HG03066 (cell line): ENCODE measurements around the gene VNN1.

ENCODE experiments used
- ATAC-seq: cut with Tn5 transposase; IDR thresholded peaks from one replicate; pipeline ENCODE4 v1.9.1; 2021; ENCODE audit warnings: low read depth; ENCODE audit not compliant: unreplicated experiment

VNN1 gene

GRCh38 chr6:132713352-132714134 is at the start of gene VNN1:
TSS of gene VNN1 (minus strand) at chr6:132714055. CDS start at chr6:132714035, 20 bp downstream.
- ATAC-seq, result peak; percentile 68

DNA sequence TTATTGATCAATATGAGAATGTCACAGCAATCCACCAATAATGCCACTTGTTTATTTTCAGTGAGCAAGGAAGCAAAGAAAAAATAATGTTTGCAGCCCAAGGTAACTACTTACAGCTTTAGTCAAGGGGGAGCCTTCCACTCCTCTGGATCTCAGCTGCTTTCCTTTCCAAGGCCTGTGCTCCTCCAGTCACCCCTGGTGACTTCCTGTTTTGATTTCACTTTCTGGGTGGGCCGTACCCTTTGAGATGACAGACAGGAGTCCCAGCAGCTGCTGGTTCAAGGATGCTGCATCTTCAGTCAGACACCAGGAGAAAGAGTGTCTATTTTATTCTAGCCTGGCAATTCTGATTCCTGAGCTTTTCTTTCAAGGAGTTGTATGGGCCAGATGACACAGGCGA is 49.4 kb upstream of the VNN1 start:
- peak; percentile 88 for ATAC-seq

DNA sequence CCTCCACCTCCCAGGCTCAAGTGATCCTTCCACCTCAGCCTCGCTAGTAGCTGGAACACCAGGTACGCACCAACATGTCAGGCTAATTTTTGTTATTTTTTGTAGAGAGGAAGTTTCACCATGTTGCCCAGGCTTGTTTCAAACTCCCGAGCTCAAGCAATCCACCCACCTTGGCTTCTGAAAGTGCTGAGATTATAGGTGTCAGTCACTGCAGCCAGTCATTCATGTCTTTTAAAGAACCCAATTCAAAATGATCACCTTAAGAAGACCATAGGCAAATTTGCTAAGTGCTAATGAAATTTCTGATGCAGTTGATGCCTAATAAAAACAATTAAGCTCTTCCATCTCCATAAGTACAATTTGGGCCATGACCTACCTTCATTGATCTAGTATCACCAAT is 46.4 kb upstream of the VNN1 start:
- ATAC-seq, result no peak

GRCh38 chr6:132758689-132759088 is 44.8 kb upstream of the VNN1 start:
- no peak for ATAC-seq

DNA sequence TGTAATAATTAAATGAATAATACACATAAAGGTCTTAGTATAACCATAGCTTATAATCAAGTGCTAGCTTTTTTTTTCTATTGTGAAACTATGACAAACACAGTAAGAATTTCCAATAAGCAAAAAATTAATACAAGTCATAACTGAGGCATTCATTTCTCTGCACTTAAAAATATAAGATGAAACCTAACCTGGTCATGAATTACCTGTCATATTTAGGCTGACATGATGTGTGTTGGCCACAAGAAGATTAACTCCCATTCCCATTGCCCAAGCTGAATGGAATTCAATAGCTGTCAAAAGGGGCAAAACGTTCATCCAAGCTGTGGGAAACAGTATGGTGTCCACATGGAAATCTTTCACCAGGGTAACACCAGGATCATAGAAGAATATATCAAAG is 38.4 kb upstream of the VNN1 start:
- ATAC-seq, result no peak

DNA sequence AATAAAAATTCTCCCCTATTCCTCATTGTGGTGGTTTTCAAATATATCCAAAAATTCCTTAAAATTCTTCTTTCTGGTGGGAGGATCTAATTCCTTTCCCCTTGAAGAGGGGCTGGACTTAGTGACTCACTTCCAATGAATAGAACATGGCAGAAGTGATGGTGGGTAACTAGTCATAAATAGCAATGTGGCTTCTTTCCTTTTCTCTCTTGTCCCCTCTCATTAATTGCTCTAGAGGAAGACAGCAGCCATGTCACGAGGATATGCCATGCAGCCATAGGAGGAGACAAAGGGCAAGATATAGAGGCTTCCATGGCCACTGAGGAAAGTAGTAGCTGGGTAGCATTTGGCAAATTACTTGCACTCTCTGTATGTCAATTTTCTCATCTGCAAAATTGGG is 38.0 kb upstream of the VNN1 start:
- ATAC-seq, result no peak

DNA sequence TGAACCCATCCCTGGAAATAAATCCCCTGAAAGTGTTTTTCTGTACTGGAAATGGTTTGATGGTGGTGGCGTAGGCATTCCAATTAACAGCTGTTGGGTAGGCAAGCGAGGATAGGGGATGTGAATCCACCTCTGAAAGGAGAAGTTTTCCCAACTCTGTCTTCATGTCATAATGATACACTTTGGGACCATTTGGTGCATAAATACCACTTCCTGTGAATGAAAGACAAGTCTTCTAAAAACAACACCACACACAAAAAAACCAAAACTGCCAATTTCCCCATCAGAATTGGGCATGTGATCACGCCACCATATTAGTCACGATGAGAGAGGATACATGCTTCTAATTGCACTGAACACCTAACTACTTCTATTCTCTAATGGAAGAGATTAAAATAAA is 37.5 kb upstream of the VNN1 start:
- ATAC-seq, result peak; percentile 17

- ATAC-seq, result peak; percentile 87
These were observed 36.8 kb upstream of the VNN1 start for GRCh38 chr6:132750455-132751248.

GRCh38 chr6:132749111-132749510 is 35.3 kb upstream of the VNN1 start:
- no peak for ATAC-seq

GRCh38 chr6:132748446-132748845 is 34.6 kb upstream of the VNN1 start:
- no peak for ATAC-seq

- ATAC-seq, result no peak
These were observed 32.2 kb upstream of the VNN1 start for GRCh38 chr6:132746048-132746447.

DNA sequence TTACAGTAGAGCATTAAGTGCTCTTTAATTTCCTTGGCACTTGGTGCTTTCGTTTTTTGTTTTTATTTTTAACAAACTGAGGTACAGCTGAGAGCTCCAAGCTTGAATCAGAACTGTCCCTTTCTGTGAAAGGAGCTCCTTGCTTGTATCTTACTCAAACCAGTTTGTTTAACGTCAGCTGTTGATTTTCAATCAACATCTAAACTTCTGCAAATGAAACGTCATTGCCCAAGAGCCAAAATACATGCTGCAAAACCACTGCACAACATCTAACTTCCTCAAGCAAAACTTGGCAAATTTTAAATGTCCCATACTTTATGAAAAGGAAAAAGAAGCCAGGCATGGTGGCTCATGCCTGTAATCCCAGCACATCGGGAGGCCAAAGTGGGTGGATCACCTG is 28.6 kb upstream of the VNN1 start:
- no peak for ATAC-seq

DNA sequence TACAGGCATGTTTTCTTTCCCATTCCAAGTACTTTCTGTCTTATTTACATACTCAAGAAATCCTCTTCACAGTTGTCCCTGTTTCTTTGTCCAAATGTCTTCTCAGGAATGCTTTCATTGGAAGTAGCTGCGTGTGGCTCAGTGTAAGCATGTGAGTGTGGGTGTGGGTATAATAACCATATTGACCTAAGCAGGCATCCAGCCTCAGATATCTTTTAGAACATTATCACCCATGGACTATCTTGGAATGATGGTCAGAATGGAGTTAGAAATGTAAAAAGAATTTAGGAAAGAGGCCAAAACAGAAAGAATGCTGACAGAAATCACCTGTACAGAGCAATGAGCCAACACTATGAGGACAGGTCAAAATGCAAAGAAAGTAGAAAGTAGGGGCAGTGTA is 27.4 kb upstream of the VNN1 start:
- ATAC-seq, result no peak

DNA sequence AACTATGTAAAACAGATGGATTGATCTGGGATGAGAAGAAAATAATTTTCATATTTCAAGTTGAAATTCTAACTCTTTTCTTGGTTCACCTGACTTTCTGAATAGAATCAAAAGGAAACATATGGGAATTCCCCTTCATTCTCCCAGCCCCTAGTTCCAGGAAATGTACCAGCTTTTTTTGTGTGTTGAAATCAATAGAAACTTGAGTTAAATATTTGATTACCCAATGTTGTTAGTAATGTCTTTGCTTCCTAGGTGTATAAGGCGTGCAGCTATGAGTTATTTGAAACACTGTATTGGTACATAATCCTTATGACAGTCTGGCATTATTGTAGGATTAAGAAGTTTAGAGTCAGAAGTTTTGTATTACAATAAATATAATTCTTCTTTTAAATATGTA is 22.4 kb upstream of the VNN1 start:
- no peak for ATAC-seq

DNA sequence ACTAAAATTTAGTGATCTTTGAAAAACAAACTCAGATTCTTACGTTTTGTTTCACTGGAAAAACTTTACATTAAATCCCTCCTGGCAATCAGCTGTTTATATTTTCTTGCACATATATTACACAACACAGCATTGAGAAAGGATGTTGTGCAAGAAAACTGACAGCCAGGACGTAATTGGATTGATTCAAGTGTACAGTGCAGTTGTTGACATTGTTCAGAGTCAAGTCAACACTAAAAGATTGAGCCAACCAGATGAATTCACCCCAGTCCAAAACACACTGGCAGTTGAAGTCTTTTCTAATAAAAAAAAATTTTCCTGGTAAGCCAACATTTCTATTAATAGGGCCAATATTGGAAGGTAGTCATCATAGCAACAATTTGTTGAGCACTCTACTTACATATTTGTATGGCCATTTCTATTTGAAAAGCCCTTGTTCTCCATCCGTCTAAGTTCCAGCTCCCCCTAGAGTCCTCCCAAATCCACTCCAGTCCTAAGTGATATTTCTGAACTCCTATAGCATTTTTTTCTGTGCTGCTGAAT is 20.9 kb upstream of the VNN1 start:
- no peak for ATAC-seq

DNA sequence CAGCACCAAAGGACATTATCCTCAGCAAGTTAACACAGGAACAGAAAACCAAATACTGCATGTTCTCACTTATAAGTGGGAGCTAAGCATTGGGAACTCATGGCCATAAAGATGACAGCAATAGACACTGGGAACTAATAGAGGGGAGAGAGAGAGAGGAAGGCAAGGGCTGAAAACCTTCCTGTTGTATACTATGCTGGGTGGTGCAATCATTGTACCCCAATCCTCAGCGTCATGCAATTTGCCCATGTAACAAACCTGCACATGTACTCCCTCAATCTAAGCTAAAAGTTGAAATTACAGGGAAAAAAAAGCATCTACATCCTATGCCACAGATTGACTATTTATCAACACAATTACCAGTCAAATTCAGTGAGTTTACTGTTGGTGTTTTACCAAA is 20.0 kb upstream of the VNN1 start:
- ATAC-seq, result no peak

DNA sequence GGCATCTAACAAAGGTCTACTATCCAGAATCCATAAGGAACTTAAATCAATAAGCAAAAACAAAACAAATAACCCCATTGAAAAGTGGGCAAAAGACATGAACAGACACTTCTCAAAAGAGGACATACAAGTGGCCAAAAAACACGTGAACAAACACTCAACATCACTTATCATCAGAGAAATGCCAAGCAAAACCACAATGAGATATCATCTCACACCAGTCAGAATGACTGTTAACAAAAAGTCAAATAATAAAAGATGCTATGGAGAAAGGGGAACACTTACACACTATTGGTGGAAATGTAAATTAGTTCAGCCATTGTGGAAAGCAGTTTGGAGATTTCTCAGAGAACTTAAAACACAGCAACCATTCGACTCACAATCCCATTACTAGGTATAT is 19.4 kb upstream of the VNN1 start:
- no peak for ATAC-seq

DNA sequence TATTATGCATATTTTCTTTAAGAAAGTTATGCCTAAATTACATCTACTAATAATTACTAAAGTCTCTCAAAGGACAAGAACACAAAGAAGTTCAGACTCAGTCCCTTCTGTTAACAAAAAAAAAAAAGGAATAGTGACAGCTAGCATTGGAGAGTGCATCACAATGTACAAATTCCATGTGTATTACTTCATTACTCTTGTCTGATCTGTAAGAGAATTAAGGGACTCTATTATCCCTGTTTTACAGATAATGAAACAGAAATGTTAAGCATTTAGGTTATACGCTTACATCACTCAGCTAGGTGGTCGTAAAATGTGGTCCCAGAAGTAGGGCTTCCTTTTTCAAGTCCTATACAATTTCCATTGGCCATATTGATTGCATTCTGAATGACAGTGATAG is 17.2 kb upstream of the VNN1 start:
- no peak for ATAC-seq

- ATAC-seq, result no peak
These were observed 16.7 kb upstream of the VNN1 start for GRCh38 chr6:132730560-132730959.

- no peak for ATAC-seq
These were observed 14.8 kb upstream of the VNN1 start for GRCh38 chr6:132728616-132729015.

GRCh38 chr6:132726608-132726975 is 12.7 kb upstream of the VNN1 start:
- no peak for ATAC-seq
